Erythroblast (primary cell): ENCODE measurements around the gene RAB1A.

Experiments
- GATA1 ChIP-seq: IDR thresholded peaks from 2 replicates; pipeline ENCODE4 v1.6.1; 2011; ENCODE audit warnings: low read depth, mild to moderate bottlenecking, control low read depth, low read length, moderate library complexity
- POLR2A ChIP-seq: IDR thresholded peaks from 2 replicates; pipeline ENCODE4 v1.6.1; 2011; ENCODE audit warnings: mild to moderate bottlenecking, low read length

DNA sequence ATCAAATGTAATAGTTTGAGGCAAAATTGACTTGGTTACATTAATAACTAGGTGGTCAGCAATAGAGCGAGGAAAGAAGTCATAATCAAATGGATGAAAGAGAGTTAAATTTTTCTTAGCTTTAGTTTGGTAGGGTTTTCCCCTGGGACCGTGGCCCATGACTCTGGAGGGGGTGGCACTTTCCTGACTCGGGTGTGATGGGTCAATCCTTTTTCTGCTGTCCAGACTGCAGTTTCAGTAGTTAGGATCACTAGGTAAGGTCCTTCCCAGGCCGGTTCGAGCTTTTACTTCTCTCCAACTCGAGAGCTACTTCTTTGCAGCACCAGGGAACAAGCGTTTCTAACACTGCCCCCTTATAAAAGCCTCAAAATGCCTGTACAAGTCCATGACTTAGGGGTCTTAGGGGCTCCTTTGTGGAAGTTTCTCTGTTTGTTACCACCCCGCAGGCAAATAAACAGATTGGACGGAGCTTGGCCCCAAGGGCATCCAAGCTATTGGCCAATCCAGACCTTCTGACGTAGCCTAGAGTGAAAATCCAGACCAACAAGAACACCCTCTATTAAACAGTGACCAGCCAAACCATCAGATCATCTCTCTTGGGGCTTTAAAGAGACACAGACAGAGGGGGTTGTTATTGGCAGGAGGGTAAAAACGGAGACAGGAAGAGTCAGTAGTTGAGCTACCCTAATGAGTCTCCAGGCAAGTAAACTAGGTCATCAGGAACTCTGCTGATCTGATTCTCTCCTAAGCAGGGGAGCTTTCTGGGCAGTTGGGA is 83.1 kb downstream of the RAB1A start:
- TF ChIP-seq POLR2A (no peak), GATA1 (no peak)
